SH-SY5Y (cell line): ENCODE results near the gene CLDN12.

Source experiments
- GATA2 ChIP-seq: IDR thresholded peaks from 2 replicates; pipeline ENCODE4 v1.6.1; 2011; ENCODE audit warnings: mild to moderate bottlenecking, low read depth, low read length
- GATA3 ChIP-seq: IDR thresholded peaks from 2 replicates; pipeline ENCODE4 v1.6.1; 2011; ENCODE audit warnings: low read depth, mild to moderate bottlenecking, low read length, moderate library complexity

GRCh38 chr7:90396420-90396819 is 6.8 kb upstream of the CLDN12 start:
- TF ChIP-seq GATA3: peak; percentile 44
- TF ChIP-seq GATA2: peak; percentile 85
